Prostate gland (tissue), 2 donors: ENCODE measurements around the gene ARPC5.

Experiments used
- POLR2A ChIP-seq: fragments of 450-650 bp; IDR thresholded peaks from one replicate; pipeline ENCODE4 v1.6.1; 2016; ENCODE audit warnings: antibody characterized with exemption, mild to moderate bottlenecking
- TF ChIP-seq, protein P1 (sequence below), 4 experiments: fragments of 200-600 bp in 2 of 4; fragments of 450-650 bp in 2 of 4; sonication (generic) in 2 of 4; IDR thresholded peaks; 1 replicate in 3 of 4; 2 replicates in 1 of 4; pipeline ENCODE4 v1.5.1; 2016 to 2019; ENCODE audit warnings: antibody characterized with exemption in 4 of 4, mild to moderate bottlenecking in 2 of 4, moderate library complexity in 2 of 4

DNA sequence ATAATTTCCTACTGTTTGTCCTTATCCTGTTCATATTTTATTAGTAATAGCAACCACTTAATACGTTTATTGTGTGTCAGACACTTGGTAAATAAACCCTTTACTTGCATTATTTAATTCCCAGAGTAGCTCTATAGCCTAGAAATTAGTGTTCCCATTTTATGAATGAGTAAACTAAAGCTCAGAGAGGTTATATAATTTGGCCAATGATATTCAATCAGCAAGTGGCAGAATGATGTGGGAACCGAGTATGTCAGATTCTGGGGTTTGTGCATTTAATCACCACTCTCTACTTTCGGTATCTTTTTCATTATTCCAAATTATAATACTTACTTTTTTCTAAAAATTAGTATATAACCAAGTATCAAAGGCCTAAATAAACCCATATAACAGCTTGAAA is 6.6 kb upstream of the ARPC5 start:
- no peak for TF ChIP-seq POLR2A
- TF ChIP-seq, protein P1, sequence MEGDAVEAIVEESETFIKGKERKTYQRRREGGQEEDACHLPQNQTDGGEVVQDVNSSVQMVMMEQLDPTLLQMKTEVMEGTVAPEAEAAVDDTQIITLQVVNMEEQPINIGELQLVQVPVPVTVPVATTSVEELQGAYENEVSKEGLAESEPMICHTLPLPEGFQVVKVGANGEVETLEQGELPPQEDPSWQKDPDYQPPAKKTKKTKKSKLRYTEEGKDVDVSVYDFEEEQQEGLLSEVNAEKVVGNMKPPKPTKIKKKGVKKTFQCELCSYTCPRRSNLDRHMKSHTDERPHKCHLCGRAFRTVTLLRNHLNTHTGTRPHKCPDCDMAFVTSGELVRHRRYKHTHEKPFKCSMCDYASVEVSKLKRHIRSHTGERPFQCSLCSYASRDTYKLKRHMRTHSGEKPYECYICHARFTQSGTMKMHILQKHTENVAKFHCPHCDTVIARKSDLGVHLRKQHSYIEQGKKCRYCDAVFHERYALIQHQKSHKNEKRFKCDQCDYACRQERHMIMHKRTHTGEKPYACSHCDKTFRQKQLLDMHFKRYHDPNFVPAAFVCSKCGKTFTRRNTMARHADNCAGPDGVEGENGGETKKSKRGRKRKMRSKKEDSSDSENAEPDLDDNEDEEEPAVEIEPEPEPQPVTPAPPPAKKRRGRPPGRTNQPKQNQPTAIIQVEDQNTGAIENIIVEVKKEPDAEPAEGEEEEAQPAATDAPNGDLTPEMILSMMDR (IDR thresholded peaks at IDR 0.05): no peak
